Natural killer cell (primary cell): Measurements from ENCODE around the gene FBXW5. TPM values are rescaled to one million over a fixed set of nuclear protein-coding genes. Genes with fewer than 3 reads are reported as not detected.

Experiments
- ATAC-seq, 3 donors: fragments of 150-1000 bp in 2 of 3; fragments of 200-7000 bp in 1 of 3; cut with Tn5 transposase; 1 replicate in 1 of 3; 2 replicates in 2 of 3; pipeline ENCODE4 v1.10.0; 2021; ENCODE audit warnings: mild to moderate bottlenecking in 2 of 3, moderate library complexity in 2 of 3
- DNase-seq, 2 donors: peaks; one replicate each; pipeline versions ENCODE4 v3.0.0 to v3.0.0-alpha.2; 2013 to 2021; ENCODE audit warnings: mixed read lengths in 1 of 2
- H3K27ac ChIP-seq: one replicate; pipeline ENCODE4 v1.5.1; 2013; ENCODE audit warnings: mild to moderate bottlenecking, low read length
- H3K27me3 ChIP-seq: one replicate; pipeline ENCODE4 v1.6.1; 2013; ENCODE audit warnings: low read length; ENCODE audit not compliant: control insufficient read depth, insufficient read depth
- H3K36me3 ChIP-seq: one replicate; pipeline ENCODE4 v1.6.1; 2013; ENCODE audit warnings: low read length; ENCODE audit not compliant: control insufficient read depth, insufficient read depth
- H3K4me1 ChIP-seq: one replicate; pipeline ENCODE4 v1.6.1; 2013; ENCODE audit warnings: low read length; ENCODE audit not compliant: control insufficient read depth, insufficient read depth
- H3K4me3 ChIP-seq: one replicate; pipeline ENCODE4 v1.5.1; 2013; ENCODE audit warnings: low read length
- H3K9me3 ChIP-seq: one replicate; pipeline ENCODE4 v1.6.1; 2013; ENCODE audit warnings: low read length; ENCODE audit not compliant: control insufficient read depth, insufficient read depth
- H3K27ac Mint-ChIP-seq, 2 donors: one replicate each; pipeline ENCODE4 v1.8.0; 2022; ENCODE audit warnings: mild to moderate bottlenecking in 2 of 2, mixed read lengths in 2 of 2, moderate library complexity in 1 of 2
- H3K27me3 Mint-ChIP-seq, 2 donors: one replicate each; pipeline ENCODE4 v1.8.0; 2022; ENCODE audit warnings: low read depth in 2 of 2, mixed read lengths in 2 of 2
- H3K36me3 Mint-ChIP-seq: one replicate; pipeline ENCODE4 v1.8.0; 2022; ENCODE audit warnings: mixed read lengths
- H3K4me1 Mint-ChIP-seq, 2 donors: one replicate each; pipeline ENCODE4 v1.8.0; 2022; ENCODE audit warnings: mixed read lengths in 2 of 2
- H3K4me3 Mint-ChIP-seq: one replicate; pipeline ENCODE4 v1.8.0; 2022; ENCODE audit warnings: mild to moderate bottlenecking, moderate library complexity, mixed read lengths
- H3K9me3 Mint-ChIP-seq, 2 donors: one replicate each; pipeline ENCODE4 v1.8.0; 2022; ENCODE audit warnings: mixed read lengths in 2 of 2
- CTCF ChIP-seq: fragments of 200-600 bp; IDR thresholded peaks from one replicate; pipeline ENCODE4 v1.8.0; 2022; ENCODE audit warnings: antibody characterized with exemption
- WGBS: methylation state at CpG from one replicate; pipeline ENCODE4 v1.1.7; 2013; ENCODE audit warnings: missing lambda C conversion rate; ENCODE audit not compliant: insufficient coverage; 5-methylcytosine and 5-hydroxymethylcytosine counted together
- intact Hi-C: fragments of 100-400 bp; cut with micrococcal nuclease; formaldehyde crosslinking; loops from one replicate; pipeline ENCODE4 v1.14.2; 2022
- total RNA-seq, 4 donors: library from RNA; stranded (reverse); fragments of 120-200 nt in 1 of 4; gene quantifications; one replicate each; pipeline versions ENCODE4 v1.2.3 to v1.2.4, GENCODE V29; 2013 to 2022

FBXW5 gene
- total RNA-seq, 3 donors from 2014 or later (not counting 1 experiment from before 2014, with no cell fraction given) = 117 to 144 (median 136) TPM

- no peak overlapping the region for H3K4me3 ChIP-seq
- no peaks in the 10 kb centered on the region for H3K36me3 Mint-ChIP-seq
- H3K27ac Mint-ChIP-seq = no peak overlapping the region
- no peak for TF ChIP-seq CTCF
- no peaks in the 10 kb centered on the region for H3K36me3 ChIP-seq
- peaks cover 4 to 5% of the 10 kb centered on the region in 2 donors for H3K9me3 Mint-ChIP-seq
- H3K4me3 Mint-ChIP-seq = no peak overlapping the region
- H3K4me1 ChIP-seq = peaks cover 42% of the 10 kb centered on the region
- no peak overlapping the region for H3K27ac ChIP-seq
- no peak for DNase-seq
- 94% methylated on average over 44 of the region's 44 CpGs for WGBS
- H3K27me3 ChIP-seq = no peaks in the 10 kb centered on the region
- H3K4me1 Mint-ChIP-seq = peaks cover 4 to 40% of the 10 kb centered on the region in 2 donors
- intact Hi-C loops = no loop called here
- ATAC-seq = no peak
- H3K27me3 Mint-ChIP-seq = no peaks in the 10 kb centered on the region
- no peaks in the 10 kb centered on the region for H3K9me3 ChIP-seq
Observed at GRCh38 chr9:136952876-136953770, 8.6 kb upstream of the FBXW5 start.

DNA sequence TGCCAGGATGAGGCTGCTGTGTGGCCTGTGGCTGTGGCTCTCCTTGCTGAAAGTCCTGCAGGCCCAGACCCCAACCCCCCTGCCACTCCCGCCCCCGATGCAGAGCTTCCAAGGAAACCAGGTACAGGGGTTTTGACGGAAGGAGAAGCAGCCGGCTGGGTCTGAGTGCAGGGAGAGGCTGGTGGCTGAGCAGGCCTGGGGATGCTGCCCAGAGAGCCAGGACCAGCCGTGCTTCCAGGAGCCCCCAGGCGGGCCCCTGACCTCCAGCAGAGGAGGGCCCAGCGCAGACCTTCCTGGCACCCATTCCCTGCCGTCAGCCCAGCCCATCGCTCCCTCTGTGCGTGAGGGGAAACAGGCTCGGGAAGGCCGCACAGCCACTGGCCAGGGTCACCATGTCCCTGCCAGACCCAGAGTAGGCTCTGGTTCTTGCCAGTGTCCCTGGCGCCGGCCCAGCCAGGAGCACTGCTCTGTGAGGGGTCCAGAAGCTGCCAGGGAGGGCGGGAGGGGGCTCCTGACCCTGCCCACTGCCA is 7.8 kb upstream of the FBXW5 start:
- no peak overlapping the region for H3K27ac ChIP-seq
- Mint-ChIP-seq H3K27me3 (no peaks in the 10 kb centered on the region), H3K4me3 (no peak overlapping the region), H3K4me1 (peaks cover 4 to 40% of the 10 kb centered on the region in 2 donors), H3K27ac (no peak overlapping the region), H3K9me3 (peaks cover 4 to 5% of the 10 kb centered on the region in 2 donors), H3K36me3 (no peaks in the 10 kb centered on the region)
- no peak for DNase-seq
- H3K27me3 ChIP-seq = no peaks in the 10 kb centered on the region
- H3K4me3 ChIP-seq = no peak overlapping the region
- 94% methylated on average over 15 of the region's 15 CpGs for WGBS
- no peaks in the 10 kb centered on the region for H3K9me3 ChIP-seq
- ATAC-seq = no peak
- peaks cover 43% of the 10 kb centered on the region for H3K4me1 ChIP-seq
- TF ChIP-seq CTCF = no peak
- intact Hi-C loops = no loop called here
- H3K36me3 ChIP-seq = no peaks in the 10 kb centered on the region

DNA sequence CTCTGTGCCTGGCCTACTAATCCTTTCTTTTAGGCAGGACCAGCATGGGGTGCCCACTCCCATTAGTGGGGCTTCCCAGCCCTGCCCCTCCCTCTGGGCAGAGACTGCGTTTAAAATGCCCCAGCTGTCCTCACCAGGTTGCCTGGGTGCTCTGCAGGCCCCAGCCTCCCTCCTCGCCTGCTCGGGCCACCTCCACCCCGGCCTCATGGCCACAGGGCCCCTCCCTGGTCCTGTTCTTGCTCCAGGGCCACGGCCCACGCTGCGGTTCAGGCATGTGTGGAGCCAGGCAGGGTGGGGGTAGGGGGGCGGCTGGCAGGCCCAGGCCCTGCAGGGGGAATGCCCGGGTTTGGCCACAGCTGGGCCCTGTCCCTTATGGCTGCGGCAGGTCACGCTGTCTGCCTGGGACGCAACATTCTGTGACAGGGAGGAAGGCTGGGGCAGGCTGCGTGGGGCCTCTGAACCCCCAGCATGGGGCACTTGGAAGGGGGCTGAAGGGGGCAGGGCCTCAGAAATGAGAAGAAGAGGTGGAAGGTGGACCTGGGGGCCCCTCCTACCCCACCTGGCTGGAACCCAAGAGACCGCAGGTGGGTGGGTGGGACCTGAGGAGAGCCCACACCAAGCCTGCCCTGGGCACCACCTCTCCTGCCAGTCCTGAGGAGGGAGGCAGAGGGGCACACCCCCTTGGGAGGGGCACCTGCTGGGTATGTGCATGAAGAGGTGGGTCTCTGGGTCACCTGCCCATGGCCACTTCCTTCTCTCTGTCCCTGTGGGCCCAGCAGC is 7.2 kb upstream of the FBXW5 start, which contains the start of gene LCN12:
Gene LCN12 (plus strand): TSS at position 733 of the 780 bp plus-strand sequence. CDS start 55 bp downstream, outside the sequence.
- H3K9me3 Mint-ChIP-seq = peaks cover 3 to 4% of the 10 kb centered on the region in 2 donors
- peaks cover 4 to 43% of the 10 kb centered on the region in 2 donors for H3K4me1 Mint-ChIP-seq
- Histone ChIP-seq H3K36me3 (no peaks in the 10 kb centered on the region), H3K4me3 (no peak within 1 kb of the TSS), H3K27me3 (no peaks in the 10 kb centered on the region), H3K4me1 (peaks cover 44% of the 10 kb centered on the region), H3K9me3 (no peaks in the 10 kb centered on the region), H3K27ac (peak within 1 kb of the TSS; percentile 83)
- 90% methylated on average over 13 of the region's 14 CpGs for WGBS
- DNase-seq = no peak
- no peak for ATAC-seq
- no peak within 1 kb of the TSS for H3K27ac Mint-ChIP-seq
- intact Hi-C loops = no loop called here
- no peak for TF ChIP-seq CTCF
- H3K36me3 Mint-ChIP-seq = no peaks in the 10 kb centered on the region
- no peak within 1 kb of the TSS for H3K4me3 Mint-ChIP-seq
- H3K27me3 Mint-ChIP-seq = no peaks in the 10 kb centered on the region
